ENCODE measurements around the gene MCF2. TPM values are rescaled to one million over a fixed set of nuclear protein-coding genes. Genes with fewer than 3 reads are reported as not detected.
A peak's percentile ranks its signal among the peaks of the same experiment; 100 is the strongest.

The MCF2 gene
- total RNA-seq, 6 experiments from 2014 or later, result 0.11 to 0.25 (median 0.17) TPM; not detected in 2

DNA sequence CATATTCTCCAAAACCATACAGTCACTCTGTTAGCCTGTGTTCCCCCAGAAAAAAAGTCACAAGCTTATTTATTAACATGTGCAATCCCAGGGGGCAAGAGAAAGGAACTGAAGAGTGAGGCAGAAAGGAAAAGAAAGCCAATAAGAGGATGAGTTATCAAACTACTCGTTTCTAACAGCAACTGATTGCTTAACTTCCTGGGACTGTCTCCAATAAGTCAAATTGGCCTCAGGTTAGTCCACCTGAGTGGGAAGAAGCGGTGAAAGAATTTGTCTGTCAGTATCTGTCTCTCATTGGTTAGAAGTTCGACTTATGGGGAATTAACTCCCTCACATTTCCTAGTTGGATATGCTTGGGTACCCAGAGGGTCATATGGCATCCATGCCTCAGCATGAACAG lies 163.4 kb downstream of the MCF2 start:
- H3K36me3 ChIP-seq, result peaks cover 0 to 7% (median 0%) of the 10 kb centered on the region in 4 donors
- DNase-seq (no peak), ATAC-seq (peak; percentile 53 to 57 (median 56))
- H3K4me3 ChIP-seq, result peak overlapping the region in 1 of 3 donors; percentile 9
- H3K27me3 ChIP-seq, result no peaks in the 10 kb centered on the region
- peak overlapping the region; percentile 39 to 75 (median 51) for H3K27ac ChIP-seq
- WGBS (ENCODE audit: insufficient coverage, low coverage, low lambda C conversion rate, missing lambda C conversion rate), result 33% methylated on average over 3 of the region's 3 CpGs
- intact Hi-C loops (cut with DNase I), result no loop called here
- H3K9me3 ChIP-seq, result no peaks in the 10 kb centered on the region
- H3K4me1 ChIP-seq, result peaks cover 0 to 28% (median 5%) of the 10 kb centered on the region in 4 donors
- no peak for TF ChIP-seq POLR2A (IDR thresholded peaks at IDR 0.05)
- TF ChIP-seq CTCF (IDR thresholded peaks at IDR 0.05), result no peak

- no peaks in the 10 kb centered on the region for H3K9me3 ChIP-seq
- H3K27ac ChIP-seq, result peak overlapping the region; percentile 39 to 82 (median 81)
- H3K27me3 ChIP-seq, result no peaks in the 10 kb centered on the region
- peak overlapping the region in 1 of 3 donors; percentile 9 for H3K4me3 ChIP-seq
- no peak for TF ChIP-seq POLR2A (IDR thresholded peaks at IDR 0.05)
- no peak for TF ChIP-seq CTCF (IDR thresholded peaks at IDR 0.05)
- peaks cover 0 to 29% (median 5%) of the 10 kb centered on the region in 4 donors for H3K4me1 ChIP-seq
- ATAC-seq (peak; percentile 84 to 93 (median 92)), DNase-seq (peak in 1 of 3 donors; percentile 54)
- intact Hi-C loops (cut with DNase I), result no loop called here
- H3K36me3 ChIP-seq, result peaks cover 0 to 7% (median 0%) of the 10 kb centered on the region in 4 donors
- WGBS (ENCODE audit: insufficient coverage, low coverage, low lambda C conversion rate, missing lambda C conversion rate), result 20% methylated on average over 4 of the region's 4 CpGs
Measured at GRCh38 chrX:139543920-139544319, 164.0 kb downstream of the MCF2 start.

- TF ChIP-seq CTCF (IDR thresholded peaks at IDR 0.05), result no peak
- TF ChIP-seq POLR2A (IDR thresholded peaks at IDR 0.05), result no peak
Measured at GRCh38 chrX:139542652-139543051, 165.3 kb downstream of the MCF2 start.

GRCh38 chrX:139538907-139539790 lies 168.8 kb downstream of the MCF2 start:
- no peaks in the 10 kb centered on the region for H3K27me3 ChIP-seq
- intact Hi-C loops (cut with DNase I), result no loop called here
- peak in 3 of 4 donors; percentile 8 to 17 (median 17) for ATAC-seq
- TF ChIP-seq POLR2A (IDR thresholded peaks at IDR 0.05) (no peak), CTCF (IDR thresholded peaks at IDR 0.05) (no peak)
- 45% methylated on average over 3 of the region's 3 CpGs for WGBS (ENCODE audit: insufficient coverage, low coverage, low lambda C conversion rate, missing lambda C conversion rate)
- H3K4me3 ChIP-seq, result no peak overlapping the region
- H3K36me3 ChIP-seq, result peaks cover 0 to 14% (median 3%) of the 10 kb centered on the region in 4 donors
- no peak overlapping the region for H3K27ac ChIP-seq
- no peaks in the 10 kb centered on the region for H3K9me3 ChIP-seq
- DNase-seq, result no peak
- H3K4me1 ChIP-seq, result peaks cover 0 to 44% (median 1%) of the 10 kb centered on the region in 4 donors

More at GRCh38 chrX:139542652-139543051, 165.3 kb downstream of the MCF2 start:
- H3K4me3 ChIP-seq, result no peak overlapping the region
- peaks cover 0 to 36% (median 5%) of the 10 kb centered on the region in 4 donors for H3K4me1 ChIP-seq
- ATAC-seq (peak; percentile 45 to 60 (median 56)), DNase-seq (no peak)
- WGBS (ENCODE audit: insufficient coverage, low coverage, low lambda C conversion rate, missing lambda C conversion rate), result 8% methylated on average over 1 of the region's 1 CpG
- H3K9me3 ChIP-seq, result no peaks in the 10 kb centered on the region
- H3K27ac ChIP-seq, result peak overlapping the region in 2 of 3 donors; percentile 81 to 82
- H3K36me3 ChIP-seq, result peaks cover 0 to 5% (median 2%) of the 10 kb centered on the region in 4 donors
- intact Hi-C loops (cut with DNase I), result no loop called here
- no peaks in the 10 kb centered on the region for H3K27me3 ChIP-seq
